ENCODE results near the gene GNAT3.
A peak's percentile ranks its signal among the peaks of the same experiment; 100 is the strongest.

Gene GNAT3

GRCh38 chr7:80499350-80499953 is 12.4 kb downstream of the GNAT3 start:
- no peak for DNase-seq (ENCODE audit: low spot score)

DNA sequence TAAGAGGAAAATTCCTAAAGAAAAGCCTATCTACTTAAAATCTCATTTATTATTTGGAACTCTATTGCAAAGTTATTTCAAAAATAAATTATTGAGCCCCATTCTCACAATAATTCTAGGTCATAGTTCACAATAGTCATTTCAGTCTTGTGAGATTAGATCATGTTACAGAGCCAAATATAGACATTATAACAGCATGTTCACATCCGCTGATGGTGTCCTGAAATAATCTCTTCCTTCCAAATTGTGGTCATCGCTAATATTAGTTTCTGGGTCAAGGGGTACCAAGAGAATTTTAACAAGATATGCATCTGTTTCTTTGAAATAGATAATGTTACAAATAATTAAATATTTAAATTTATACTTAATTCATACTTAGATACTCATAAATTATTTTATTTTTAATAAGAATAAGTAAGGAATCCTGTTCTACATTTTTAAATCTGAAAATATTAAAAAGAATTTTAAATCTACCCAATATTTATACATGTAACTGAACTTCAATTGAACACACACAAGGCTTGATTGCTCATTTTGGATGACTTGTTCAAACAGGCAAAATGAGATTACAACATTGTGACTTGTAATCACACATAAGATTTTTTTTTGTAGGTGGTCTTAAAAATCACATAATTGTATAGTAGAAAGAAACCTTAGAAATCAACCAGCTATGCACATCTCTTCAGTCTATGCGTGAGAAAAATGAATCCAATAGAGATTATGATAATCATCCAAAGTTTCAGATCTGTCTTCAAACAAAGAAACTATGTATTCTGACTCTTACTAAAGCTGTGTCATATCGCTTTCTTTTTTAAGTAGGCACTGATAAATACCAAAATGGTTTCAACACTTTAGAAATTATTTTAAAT is 13.1 kb downstream of the GNAT3 start:
- peak; percentile 55 for DNase-seq (ENCODE audit: low spot score)

DNA sequence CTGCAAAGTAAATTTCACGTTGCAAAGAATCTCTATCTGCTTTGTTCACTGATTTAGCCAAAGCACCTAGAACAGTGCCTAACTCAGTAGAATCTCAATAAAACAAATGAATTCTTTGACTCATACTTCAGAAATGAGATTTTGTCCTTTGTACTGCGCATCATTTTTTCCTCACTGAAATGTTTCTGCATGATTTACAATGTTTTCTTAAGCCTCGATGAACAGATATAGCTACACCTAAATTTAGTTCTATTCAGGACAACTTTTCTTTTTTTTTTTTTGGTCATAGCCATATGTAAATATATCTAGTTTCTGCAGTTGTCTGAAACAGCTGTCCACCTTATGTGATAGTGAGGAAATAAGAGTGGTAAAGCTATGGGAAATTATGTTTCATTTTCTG is 15.3 kb downstream of the GNAT3 start:
- DNase-seq (ENCODE audit: low spot score): no peak

- DNase-seq (ENCODE audit: low spot score): no peak
Observed at GRCh38 chr7:80493121-80493849, 18.6 kb downstream of the GNAT3 start.

DNA sequence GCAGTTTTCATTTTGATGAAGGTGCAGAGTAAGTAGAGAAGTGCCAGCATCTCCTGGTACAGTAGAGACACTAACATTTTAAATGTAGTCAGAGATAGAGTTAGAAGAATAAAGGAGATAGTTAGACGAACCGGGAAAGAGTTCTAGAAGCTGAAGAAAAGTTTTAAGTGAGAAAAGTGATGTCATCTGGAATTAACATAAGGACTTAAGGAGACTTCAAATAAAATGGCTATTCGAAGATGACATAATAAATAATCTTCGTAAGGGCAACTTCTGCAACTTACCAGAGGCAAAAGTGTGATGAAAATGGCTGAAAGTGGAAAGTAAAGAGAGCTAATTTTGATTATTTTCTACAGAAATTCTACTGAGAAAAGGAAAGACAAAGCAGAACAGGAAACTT is 20.4 kb downstream of the GNAT3 start:
- no peak for DNase-seq (ENCODE audit: low spot score)

- DNase-seq (ENCODE audit: low spot score): peak; percentile 27
Observed at GRCh38 chr7:80488851-80489370, 23.0 kb downstream of the GNAT3 start.

- DNase-seq (ENCODE audit: low spot score): no peak
Observed at GRCh38 chr7:80488406-80488805, 23.5 kb downstream of the GNAT3 start.

DNA sequence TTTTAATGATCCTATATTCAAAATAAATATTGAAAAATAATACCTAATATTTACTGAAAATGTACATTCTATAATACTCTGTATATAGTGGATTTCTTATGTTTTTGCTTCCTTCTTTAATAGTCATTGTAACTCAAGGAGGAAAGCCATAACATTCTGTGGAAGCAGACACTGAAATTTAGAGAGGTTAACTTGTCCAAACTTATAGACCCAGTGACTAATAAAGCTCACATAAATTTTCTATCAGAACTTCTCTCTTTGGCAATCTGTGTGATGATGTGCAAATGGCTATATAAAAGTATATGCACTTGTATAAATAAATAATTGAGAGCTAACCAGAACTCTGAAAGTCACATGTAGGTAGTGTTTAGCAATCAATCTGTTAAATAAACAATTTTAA is 26.1 kb downstream of the GNAT3 start:
- DNase-seq (ENCODE audit: low spot score): no peak

DNA sequence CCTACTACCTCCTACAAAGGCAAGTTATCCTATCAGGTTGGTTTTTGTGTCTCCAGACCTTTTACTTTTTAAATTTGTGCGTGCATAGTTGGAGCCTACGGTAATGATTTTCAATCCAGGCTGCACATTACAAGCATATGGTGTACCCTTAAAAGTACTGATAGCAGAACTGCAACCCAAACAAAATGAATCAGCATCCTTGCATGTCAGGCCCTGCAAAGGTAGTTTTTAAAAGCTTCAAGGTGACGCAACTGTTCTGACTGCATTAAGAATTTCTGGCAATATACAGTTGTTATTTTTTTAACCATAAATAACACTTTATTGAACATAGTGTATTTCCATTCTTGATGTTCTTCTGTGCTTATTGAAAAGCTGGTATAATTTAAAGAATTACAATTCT is 28.9 kb downstream of the GNAT3 start:
- DNase-seq (ENCODE audit: low spot score): no peak

- no peak for DNase-seq (ENCODE audit: low spot score)
Observed at GRCh38 chr7:80481196-80481884, 30.5 kb downstream of the GNAT3 start.

GRCh38 chr7:80480566-80480965 is 31.3 kb downstream of the GNAT3 start:
- DNase-seq (ENCODE audit: low spot score): no peak

GRCh38 chr7:80478683-80479082 is 33.2 kb downstream of the GNAT3 start:
- no peak for DNase-seq (ENCODE audit: low spot score)

GRCh38 chr7:80476035-80476434 is 35.8 kb downstream of the GNAT3 start:
- DNase-seq (ENCODE audit: low spot score): no peak

- DNase-seq (ENCODE audit: low spot score): no peak
Observed at GRCh38 chr7:80475383-80475782, 36.5 kb downstream of the GNAT3 start.

DNA sequence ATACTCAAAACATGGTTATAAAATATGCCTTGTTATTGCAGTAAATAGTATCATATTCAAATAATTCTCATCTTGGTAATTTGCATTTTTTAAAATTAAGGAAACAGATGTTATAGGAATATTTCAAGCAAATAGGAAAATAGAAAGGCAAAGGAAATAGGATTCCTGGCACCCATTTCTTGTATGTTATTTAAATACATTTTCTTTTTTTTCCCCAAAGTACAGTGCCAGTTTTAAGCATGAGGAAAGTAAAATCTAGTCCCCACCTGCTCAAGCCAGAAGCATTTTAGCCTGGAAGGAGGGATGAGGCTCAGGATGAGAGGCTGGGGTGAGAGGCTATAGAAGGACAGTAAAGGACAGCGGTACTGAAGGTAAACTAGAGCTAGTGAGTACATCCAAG is 38.1 kb downstream of the GNAT3 start:
- no peak for DNase-seq (ENCODE audit: low spot score)

DNA sequence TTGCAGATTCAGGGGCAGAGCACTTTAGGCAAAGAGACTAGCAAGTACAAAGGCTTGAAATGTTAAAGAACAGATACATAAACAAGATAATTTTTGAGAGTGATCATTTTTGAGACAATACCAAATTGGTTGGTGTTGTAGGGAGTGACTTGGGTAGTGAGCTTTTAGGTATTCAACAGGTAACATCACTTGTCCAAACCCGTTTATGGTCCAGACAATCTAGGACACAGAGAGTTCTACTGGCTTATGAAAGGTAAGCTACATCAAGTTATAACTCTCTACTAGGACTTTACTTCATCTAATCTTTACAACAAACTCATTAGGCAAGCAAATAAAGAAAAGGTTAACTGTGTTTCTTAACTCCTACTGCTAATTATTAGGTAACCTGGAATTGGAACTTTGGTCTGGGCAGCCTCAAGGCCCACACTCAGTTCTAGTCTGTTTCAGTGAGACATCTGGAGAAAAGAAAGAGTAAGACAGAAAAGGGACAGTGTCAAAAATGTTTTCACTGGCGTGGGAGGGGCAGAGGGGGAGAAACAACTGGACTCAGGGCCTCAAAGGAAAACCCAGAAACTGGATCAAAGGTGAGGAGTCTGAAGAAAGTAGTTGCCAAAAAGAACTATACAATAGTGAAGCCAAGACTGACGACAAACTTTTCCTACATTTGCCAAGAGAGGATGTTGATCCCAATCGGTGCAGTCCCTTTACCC is 39.2 kb downstream of the GNAT3 start:
- no peak for DNase-seq (ENCODE audit: low spot score)

DNA sequence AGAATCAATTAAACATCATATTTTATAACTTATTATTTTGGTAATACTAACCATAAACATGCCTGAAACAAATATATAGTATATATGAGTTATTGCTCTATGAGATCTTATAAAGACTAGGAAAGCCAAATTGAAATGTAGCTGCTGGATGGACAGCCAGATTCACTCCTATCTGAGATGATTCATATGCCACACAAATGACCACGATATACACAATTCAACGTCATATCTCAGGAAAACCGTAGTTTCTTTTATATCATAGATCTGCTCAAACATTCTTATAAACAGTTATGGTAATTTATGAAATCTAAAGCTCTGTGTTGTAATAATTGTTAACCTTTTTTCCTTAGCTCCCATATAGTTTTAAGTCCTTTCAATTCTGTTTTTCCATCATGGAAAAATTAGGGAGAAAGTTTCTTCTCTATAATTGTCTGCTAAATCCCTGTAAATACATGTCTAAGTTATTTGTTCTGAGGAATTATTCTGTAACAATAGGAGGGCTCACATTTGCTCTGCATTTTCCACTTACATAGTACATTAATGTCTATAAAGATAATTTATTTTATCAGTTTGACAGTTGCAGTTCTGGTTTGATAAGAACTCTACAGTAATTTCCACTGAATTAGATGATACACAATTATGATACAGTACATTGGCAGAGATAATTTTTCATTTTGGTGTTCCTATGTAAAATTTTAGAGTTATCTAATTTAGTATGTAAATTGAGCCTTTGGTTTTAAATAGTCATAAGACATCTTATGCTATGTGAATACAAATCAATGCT is 42.7 kb downstream of the GNAT3 start:
- DNase-seq (ENCODE audit: low spot score): no peak

GRCh38 chr7:80467069-80467468 is 44.8 kb downstream of the GNAT3 start:
- peak; percentile 74 for DNase-seq (ENCODE audit: low spot score)

DNA sequence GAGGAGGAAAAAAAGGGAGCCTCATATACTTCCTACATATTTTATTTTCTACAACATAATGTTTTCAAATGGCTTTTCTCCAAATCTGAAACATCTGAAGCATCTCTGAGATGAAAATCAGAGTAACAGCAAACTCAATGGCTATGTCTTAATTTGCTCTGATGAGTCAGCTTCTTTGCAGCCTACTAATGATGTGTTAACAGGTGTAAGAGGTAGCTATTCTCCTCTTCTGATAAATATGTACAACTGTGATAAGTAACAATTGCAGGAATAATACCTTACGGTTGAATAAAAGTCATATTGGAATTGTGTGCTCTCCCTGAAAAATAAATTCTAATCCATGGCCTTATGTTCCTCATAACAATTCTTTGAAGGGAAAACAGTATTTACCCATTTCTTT is 45.2 kb downstream of the GNAT3 start:
- no peak for DNase-seq (ENCODE audit: low spot score)

DNA sequence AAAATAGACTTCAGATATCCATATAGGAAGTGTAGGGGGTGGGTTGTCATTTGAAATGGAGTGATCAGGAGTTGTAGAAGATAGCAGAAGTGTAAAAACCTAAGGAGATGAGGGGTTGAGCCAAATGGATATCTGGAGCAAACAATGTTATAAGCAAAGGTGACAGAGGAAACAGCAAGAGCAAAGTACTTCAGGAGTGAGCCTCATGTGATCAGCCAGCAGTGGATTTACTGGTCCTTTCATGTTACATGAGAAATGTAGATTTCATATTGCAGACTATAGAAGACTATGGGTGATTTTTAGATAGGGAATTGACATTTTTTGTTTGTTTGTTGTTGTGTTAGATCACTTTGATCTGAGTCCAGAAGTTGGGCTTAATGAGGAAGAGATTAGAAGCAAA is 47.7 kb downstream of the GNAT3 start:
- no peak for DNase-seq (ENCODE audit: low spot score)
